ENCODE data around the gene FOXO1. TPM values are rescaled to one million over a fixed set of nuclear protein-coding genes. Genes with fewer than 3 reads are reported as not detected.

FOXO1 gene
- total RNA-seq, 3 donors from 2014 or later: 28.7 to 34.1 (median 30.5) TPM

GRCh38 chr13:40688781-40689180 is 22.3 kb upstream of the FOXO1 start:
- Histone ChIP-seq H3K9me3 (no peaks in the 10 kb centered on the region), H3K36me3 (ENCODE audit: low read depth) (no peaks in the 10 kb centered on the region), H3K4me1 (ENCODE audit: low read depth) (no peaks in the 10 kb centered on the region), H3K4me3 (no peak overlapping the region)
- ATAC-seq (no peak), DNase-seq (no peak)
- TF ChIP-seq CTCF (IDR thresholded peaks at IDR 0.05): no peak
- intact Hi-C loops (cut with DNase I, micrococcal nuclease): loop anchor here in 1 of 2 donors (10.0 kb wide), 1 partner anchor 1004 kb away; no protein-coding TSS in a partner anchor

GRCh38 chr13:40682449-40683240 is 16.2 kb upstream of the FOXO1 start:
- no peak overlapping the region for H3K4me3 ChIP-seq
- H3K4me1 ChIP-seq (ENCODE audit: low read depth): no peaks in the 10 kb centered on the region
- DNase-seq (no peak), ATAC-seq (no peak)
- TF ChIP-seq CTCF (IDR thresholded peaks at IDR 0.05): no peak
- intact Hi-C loops (cut with DNase I, micrococcal nuclease): loop anchor here (2.0 to 10.0 kb wide), 3 partner anchors 610 to 998 kb away; no protein-coding TSS in a partner anchor
- no peaks in the 10 kb centered on the region for H3K9me3 ChIP-seq
- H3K36me3 ChIP-seq (ENCODE audit: low read depth): no peaks in the 10 kb centered on the region

DNA sequence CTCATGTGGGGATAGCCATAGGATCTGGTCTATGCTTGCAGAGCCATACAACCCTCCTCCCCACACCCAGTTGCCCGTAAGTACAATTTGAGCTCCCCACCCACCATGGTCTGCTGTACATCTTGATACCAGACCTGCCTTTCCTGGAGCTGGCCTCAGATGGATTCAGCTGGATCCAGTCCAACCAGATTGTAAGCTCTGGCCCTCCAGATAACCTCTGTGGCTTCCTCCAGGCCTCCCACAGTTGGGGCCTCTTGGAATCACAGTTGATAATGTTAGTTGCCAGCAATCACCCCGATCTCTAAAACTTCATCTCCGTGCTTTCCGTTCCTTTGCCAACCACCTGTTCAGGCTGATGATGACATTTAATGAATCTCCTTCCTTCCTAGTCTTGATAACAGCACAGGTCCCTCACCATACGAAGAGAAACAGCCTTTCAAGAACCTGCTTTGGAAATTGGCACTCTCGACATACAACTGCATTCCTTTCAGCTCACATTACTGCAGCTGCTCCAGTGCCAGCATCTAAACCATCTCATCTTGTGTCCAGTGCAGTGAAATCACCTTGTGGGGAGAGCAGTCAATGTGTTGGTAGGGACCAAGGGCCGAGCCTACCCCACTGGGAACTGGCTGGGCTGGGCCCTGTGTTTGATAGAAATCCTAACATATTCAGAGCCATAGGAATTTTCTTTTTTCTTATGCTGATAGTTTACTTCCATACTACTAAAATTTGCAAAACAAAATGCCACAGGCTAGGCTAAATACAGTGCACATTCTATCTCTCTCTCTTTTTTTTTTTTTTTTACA is 15.1 kb upstream of the FOXO1 start:
- DNase-seq (no peak), ATAC-seq (no peak)
- intact Hi-C loops (cut with DNase I, micrococcal nuclease): loop anchor here (2.0 to 10.0 kb wide), 3 partner anchors 609 to 997 kb away; no protein-coding TSS in a partner anchor
- no peak for TF ChIP-seq CTCF (IDR thresholded peaks at IDR 0.05)
- no peaks in the 10 kb centered on the region for H3K4me1 ChIP-seq (ENCODE audit: low read depth)
- no peak overlapping the region for H3K4me3 ChIP-seq
- H3K36me3 ChIP-seq (ENCODE audit: low read depth): no peaks in the 10 kb centered on the region
- H3K9me3 ChIP-seq: no peaks in the 10 kb centered on the region

DNA sequence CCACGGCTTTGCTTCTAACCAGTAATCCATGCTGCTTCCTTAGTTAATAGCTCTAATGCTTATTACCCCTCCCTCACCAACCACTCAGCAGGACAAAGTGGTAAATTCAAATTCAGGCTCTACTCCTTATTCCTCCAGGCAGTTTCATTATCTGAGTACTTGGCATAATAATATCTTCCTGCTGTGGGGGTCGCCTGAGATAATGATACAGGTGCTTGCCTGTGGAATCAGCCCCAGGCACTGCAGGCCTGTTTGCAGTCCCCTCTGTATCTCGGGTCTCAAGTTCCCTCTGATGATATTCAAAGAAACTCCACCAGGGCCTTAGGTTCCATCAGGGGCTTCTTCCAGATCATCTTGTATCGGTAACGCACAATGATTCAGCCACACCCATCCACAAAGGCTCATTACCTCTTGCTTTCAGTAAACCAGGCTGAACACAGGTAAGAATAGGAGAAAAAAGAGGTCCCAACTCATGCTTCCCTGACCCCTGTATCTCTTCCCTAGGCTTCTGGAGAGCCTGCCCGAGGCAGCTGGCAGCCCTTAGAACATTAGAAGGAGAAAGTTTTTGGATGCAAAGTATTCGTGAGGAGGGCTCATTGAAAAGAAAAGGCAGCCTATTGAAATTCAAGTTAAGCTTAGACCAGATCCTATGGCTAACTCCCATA is 14.3 kb upstream of the FOXO1 start:
- H3K4me3 ChIP-seq: no peak overlapping the region
- no peaks in the 10 kb centered on the region for H3K4me1 ChIP-seq (ENCODE audit: low read depth)
- TF ChIP-seq CTCF (IDR thresholded peaks at IDR 0.05): no peak
- DNase-seq: no peak
- intact Hi-C loops (cut with DNase I, micrococcal nuclease): loop anchor here in 1 of 2 donors (5.0 to 10.0 kb wide), 2 partner anchors 608 to 996 kb away; no protein-coding TSS in a partner anchor
- no peaks in the 10 kb centered on the region for H3K9me3 ChIP-seq
- H3K36me3 ChIP-seq (ENCODE audit: low read depth): no peaks in the 10 kb centered on the region
- ATAC-seq: no peak

- no peak for ATAC-seq
- no peak for DNase-seq
- intact Hi-C loops (cut with DNase I, micrococcal nuclease): no loop called here
- no peak for TF ChIP-seq CTCF (IDR thresholded peaks at IDR 0.05)
- no peaks in the 10 kb centered on the region for H3K4me1 ChIP-seq (ENCODE audit: low read depth)
- no peaks in the 10 kb centered on the region for H3K9me3 ChIP-seq
- H3K4me3 ChIP-seq: no peak overlapping the region
- H3K36me3 ChIP-seq (ENCODE audit: low read depth): no peaks in the 10 kb centered on the region
Observed at GRCh38 chr13:40679480-40679985, 13.1 kb upstream of the FOXO1 start.
